GM13976 (cell line): Measurements from ENCODE around the gene SLC44A5.

Source experiments
- DNase-seq: peaks from one replicate; pipeline ENCODE4 v3.0.0; 2012; ENCODE audit warnings: low spot score
- in situ Hi-C: fragments of 300-500 bp; cut with MboI; formaldehyde crosslinking; loops from one replicate; pipeline ENCODE4 v1.12.0; 2022; ENCODE audit warnings: low sequenced_read_pairs, mixed read lengths, inconsistent platforms; ENCODE audit not compliant: unreplicated experiment
- TF ChIP-seq, protein P1 (sequence below): IDR thresholded peaks from 2 replicates; pipeline ENCODE4 v1.5.1; 2012; ENCODE audit warnings: borderline replicate concordance, mild to moderate bottlenecking; ENCODE audit not compliant: insufficient read depth; ENCODE audit errors: extremely low read depth, missing control alignments, control extremely low read depth

Gene SLC44A5

GRCh38 chr1:75308365-75308764 is 302.5 kb downstream of the SLC44A5 start:
- no peak for DNase-seq
- in situ Hi-C loops: no loop called here
- TF ChIP-seq, protein P1, sequence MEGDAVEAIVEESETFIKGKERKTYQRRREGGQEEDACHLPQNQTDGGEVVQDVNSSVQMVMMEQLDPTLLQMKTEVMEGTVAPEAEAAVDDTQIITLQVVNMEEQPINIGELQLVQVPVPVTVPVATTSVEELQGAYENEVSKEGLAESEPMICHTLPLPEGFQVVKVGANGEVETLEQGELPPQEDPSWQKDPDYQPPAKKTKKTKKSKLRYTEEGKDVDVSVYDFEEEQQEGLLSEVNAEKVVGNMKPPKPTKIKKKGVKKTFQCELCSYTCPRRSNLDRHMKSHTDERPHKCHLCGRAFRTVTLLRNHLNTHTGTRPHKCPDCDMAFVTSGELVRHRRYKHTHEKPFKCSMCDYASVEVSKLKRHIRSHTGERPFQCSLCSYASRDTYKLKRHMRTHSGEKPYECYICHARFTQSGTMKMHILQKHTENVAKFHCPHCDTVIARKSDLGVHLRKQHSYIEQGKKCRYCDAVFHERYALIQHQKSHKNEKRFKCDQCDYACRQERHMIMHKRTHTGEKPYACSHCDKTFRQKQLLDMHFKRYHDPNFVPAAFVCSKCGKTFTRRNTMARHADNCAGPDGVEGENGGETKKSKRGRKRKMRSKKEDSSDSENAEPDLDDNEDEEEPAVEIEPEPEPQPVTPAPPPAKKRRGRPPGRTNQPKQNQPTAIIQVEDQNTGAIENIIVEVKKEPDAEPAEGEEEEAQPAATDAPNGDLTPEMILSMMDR: no peak

- in situ Hi-C loops: no loop called here
These were observed 305.9 kb downstream of the SLC44A5 start for GRCh38 chr1:75305061-75305460.

GRCh38 chr1:75293270-75293669 is 317.6 kb downstream of the SLC44A5 start:
- in situ Hi-C loops: no loop called here
- no peak for DNase-seq
- TF ChIP-seq, protein P1: no peak

More at GRCh38 chr1:75305061-75305460, 305.9 kb downstream of the SLC44A5 start:
- DNase-seq: no peak
- TF ChIP-seq, protein P1: no peak

- no peak for DNase-seq
- TF ChIP-seq, protein P1: no peak
- in situ Hi-C loops: no loop called here
These were observed 318.9 kb downstream of the SLC44A5 start for GRCh38 chr1:75292013-75292412.

- in situ Hi-C loops: no loop called here
- TF ChIP-seq, protein P1: no peak
- DNase-seq: no peak
These were observed 334.5 kb downstream of the SLC44A5 start for GRCh38 chr1:75276385-75276784.

- in situ Hi-C loops: no loop called here
- DNase-seq: no peak
- TF ChIP-seq, protein P1: no peak
These were observed 335.3 kb downstream of the SLC44A5 start for GRCh38 chr1:75275631-75276030.
